EL (cell line): ENCODE data around the gene SOX9.

Experiments
- DNase-seq: peaks from one replicate; pipeline ENCODE4 v3.0.0-alpha.2; 2016

Gene SOX9

GRCh38 chr17:72120642-72121163 lies at the start of gene SOX9:
Gene SOX9 (plus strand): TSS chr17:72121020. CDS start chr17:72121392, 372 bp downstream.
- peak; percentile 96 for DNase-seq

- DNase-seq: no peak
Observed at GRCh38 chr17:72071330-72071729, 49.5 kb upstream of the SOX9 start.

- DNase-seq: no peak
Observed at GRCh38 chr17:72075995-72076677, 44.7 kb upstream of the SOX9 start.

- no peak for DNase-seq
Observed at GRCh38 chr17:72076678-72077030, 44.2 kb upstream of the SOX9 start.

- no peak for DNase-seq
Observed at GRCh38 chr17:72077326-72077960, 43.4 kb upstream of the SOX9 start.

GRCh38 chr17:72079700-72080099 lies 41.1 kb upstream of the SOX9 start:
- no peak for DNase-seq

- DNase-seq: no peak
Observed at GRCh38 chr17:72087876-72088275, 32.9 kb upstream of the SOX9 start.

- no peak for DNase-seq
Observed at GRCh38 chr17:72089453-72089987, 31.3 kb upstream of the SOX9 start.

- DNase-seq: no peak
Observed at GRCh38 chr17:72090108-72090507, 30.7 kb upstream of the SOX9 start.

- DNase-seq: no peak
Observed at GRCh38 chr17:72092710-72093322, 28.0 kb upstream of the SOX9 start.

GRCh38 chr17:72093707-72094106 lies 27.1 kb upstream of the SOX9 start:
- no peak for DNase-seq

- no peak for DNase-seq
Observed at GRCh38 chr17:72095316-72095715, 25.5 kb upstream of the SOX9 start.

GRCh38 chr17:72097144-72097543 lies 23.7 kb upstream of the SOX9 start:
- DNase-seq: no peak

GRCh38 chr17:72099919-72100318 lies 20.9 kb upstream of the SOX9 start:
- peak; percentile 43 for DNase-seq

GRCh38 chr17:72100470-72100869 lies 20.4 kb upstream of the SOX9 start:
- DNase-seq: no peak

- no peak for DNase-seq
Observed at GRCh38 chr17:72101526-72101925, 19.3 kb upstream of the SOX9 start.

- DNase-seq: no peak
Observed at GRCh38 chr17:72102366-72102765, 18.5 kb upstream of the SOX9 start.

- no peak for DNase-seq
Observed at GRCh38 chr17:72104164-72104862, 16.5 kb upstream of the SOX9 start.

- no peak for DNase-seq
Observed at GRCh38 chr17:72104863-72105234, 16.0 kb upstream of the SOX9 start.

GRCh38 chr17:72107100-72107499 lies 13.7 kb upstream of the SOX9 start:
- DNase-seq: no peak

GRCh38 chr17:72110231-72110941 lies 10.4 kb upstream of the SOX9 start:
- DNase-seq: peak; percentile 37

- no peak for DNase-seq
Observed at GRCh38 chr17:72110942-72111318, 9.9 kb upstream of the SOX9 start.
